Measurements from ENCODE around the gene ELP2.
"Not testable (repeated sequence)": the region's sequence is repeated elsewhere in the genome, so short reads cannot be mapped to it uniquely, and the experiment has no call there.

Gene ELP2

GRCh38 chr18:36201765-36202164 is 72.1 kb downstream of the ELP2 start:
- no peak for DNase-seq (ENCODE audit: low read depth)
- no peak overlapping the region for H3K4me3 ChIP-seq (ENCODE audit: low read length)
- no peak for TF ChIP-seq CTCF (conservative IDR thresholded peaks at IDR 0.05; ENCODE audit: low read depth, low read length)

- no peak for DNase-seq (ENCODE audit: low read depth)
- no peak overlapping the region for H3K4me3 ChIP-seq (ENCODE audit: low read length)
- no peak for TF ChIP-seq CTCF (conservative IDR thresholded peaks at IDR 0.05; ENCODE audit: low read depth, low read length)
Measured at GRCh38 chr18:36203360-36203895, 73.7 kb downstream of the ELP2 start.

- DNase-seq (ENCODE audit: low read depth): no peak
- no peak for TF ChIP-seq CTCF (conservative IDR thresholded peaks at IDR 0.05; ENCODE audit: low read depth, low read length)
- no peak overlapping the region for H3K4me3 ChIP-seq (ENCODE audit: low read length)
Measured at GRCh38 chr18:36205166-36205565, 75.5 kb downstream of the ELP2 start.

- TF ChIP-seq CTCF (conservative IDR thresholded peaks at IDR 0.05; ENCODE audit: low read depth, low read length): no peak
- DNase-seq (ENCODE audit: low read depth): no peak
- H3K4me3 ChIP-seq (ENCODE audit: low read length): no peak overlapping the region
Measured at GRCh38 chr18:36207303-36207702, 77.6 kb downstream of the ELP2 start.

- not testable (repeated sequence) for H3K4me3 ChIP-seq (ENCODE audit: low read length); DNase-seq (ENCODE audit: low read depth)
Measured at GRCh38 chr18:36207969-36208368, 78.3 kb downstream of the ELP2 start.

GRCh38 chr18:36211612-36212065 is 81.9 kb downstream of the ELP2 start:
- no peak for DNase-seq (ENCODE audit: low read depth)
- H3K4me3 ChIP-seq (ENCODE audit: low read length): no peak overlapping the region
- TF ChIP-seq CTCF (conservative IDR thresholded peaks at IDR 0.05; ENCODE audit: low read depth, low read length): no peak

GRCh38 chr18:36212301-36213171 is 82.8 kb downstream of the ELP2 start:
- H3K4me3 ChIP-seq (ENCODE audit: low read length): no peak overlapping the region
- peak; percentile 31 for TF ChIP-seq CTCF (conservative IDR thresholded peaks at IDR 0.05; ENCODE audit: low read depth, low read length)
- DNase-seq (ENCODE audit: low read depth): no peak

Measured in retinal pigment epithelial cell (primary cell).